CD1c-positive myeloid dendritic cell (primary cell): ENCODE measurements around the gene SERP2.
A peak's percentile ranks its signal among the peaks of the same experiment; 100 is the strongest.
"Not testable (repeated sequence)": the region's sequence is repeated elsewhere in the genome, so short reads cannot be mapped to it uniquely, and the experiment has no call there.

ENCODE experiments used
- DNase-seq: peaks from one replicate; pipeline ENCODE4 v3.0.0-alpha.2; 2016; ENCODE audit errors: extremely low spot score

Gene SERP2

GRCh38 chr13:44373601-44374347 is at the start of gene SERP2:
Gene SERP2, plus strand, starts transcription at chr13:44373824. Its CDS starts 202 bp downstream, at chr13:44374026.
- no peak for DNase-seq

GRCh38 chr13:44326961-44327360 is 46.7 kb upstream of the SERP2 start:
- DNase-seq: no peak

DNA sequence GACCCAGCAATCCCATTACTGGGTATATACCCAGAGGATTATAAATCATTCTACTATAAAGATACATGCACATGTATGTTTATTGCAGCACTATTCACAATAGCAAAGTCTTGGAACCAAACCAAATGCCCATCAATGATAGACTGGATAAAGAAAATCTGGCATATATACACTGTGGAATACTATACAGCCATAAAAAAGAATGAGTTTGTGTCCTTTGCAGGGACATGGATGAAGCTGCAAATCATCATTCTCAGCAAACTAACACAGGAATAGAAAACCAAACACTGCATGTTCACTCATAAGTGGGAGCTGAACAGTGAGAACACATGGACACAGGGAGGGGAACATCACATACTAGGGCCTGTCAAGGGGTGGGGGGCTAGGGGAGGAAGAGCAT is 44.6 kb upstream of the SERP2 start:
- DNase-seq: not testable (repeated sequence)

DNA sequence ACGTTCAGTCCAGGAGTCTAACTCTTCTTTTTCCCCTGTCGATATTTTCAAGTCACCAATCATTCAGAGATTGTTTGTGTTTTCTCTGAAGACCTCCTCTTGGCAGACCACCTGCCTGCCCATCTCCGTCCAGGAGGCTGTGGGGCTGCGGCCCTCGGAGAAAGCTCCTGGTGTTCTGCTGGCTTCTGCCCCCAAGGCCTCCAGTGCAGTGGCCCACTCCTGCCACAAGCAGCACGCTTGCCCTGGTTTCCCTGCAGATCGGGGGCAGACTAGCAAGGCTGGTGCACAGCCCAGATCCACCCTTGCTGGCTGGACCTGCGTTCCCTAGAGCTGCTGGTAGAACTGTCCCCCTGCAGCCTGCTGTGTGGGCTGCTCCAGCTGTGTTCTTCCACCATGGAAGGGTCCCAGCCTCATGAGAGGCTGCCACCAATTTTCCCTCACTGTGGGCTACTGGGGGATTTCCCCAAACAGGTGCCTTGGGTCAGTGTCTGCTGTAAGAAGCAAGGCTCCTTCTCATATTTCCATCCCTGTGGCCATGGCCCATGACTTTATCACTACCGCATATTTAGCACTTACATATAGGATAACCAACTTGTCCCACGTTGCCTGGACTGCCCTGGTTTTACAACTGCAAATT is 43.6 kb upstream of the SERP2 start:
- DNase-seq: no peak

- no peak for DNase-seq
These were observed 42.2 kb upstream of the SERP2 start for GRCh38 chr13:44331446-44331845.

GRCh38 chr13:44331912-44332851 is 41.4 kb upstream of the SERP2 start:
- peak; percentile 22 for DNase-seq

GRCh38 chr13:44333950-44334655 is 39.5 kb upstream of the SERP2 start:
- no peak for DNase-seq

GRCh38 chr13:44334751-44335150 is 38.9 kb upstream of the SERP2 start:
- no peak for DNase-seq

- no peak for DNase-seq
These were observed 36.7 kb upstream of the SERP2 start for GRCh38 chr13:44336934-44337333.

- no peak for DNase-seq
These were observed 36.0 kb upstream of the SERP2 start for GRCh38 chr13:44337581-44337980.

- DNase-seq: no peak
These were observed 33.1 kb upstream of the SERP2 start for GRCh38 chr13:44340508-44340907.

GRCh38 chr13:44342741-44343140 is 30.9 kb upstream of the SERP2 start:
- no peak for DNase-seq

DNA sequence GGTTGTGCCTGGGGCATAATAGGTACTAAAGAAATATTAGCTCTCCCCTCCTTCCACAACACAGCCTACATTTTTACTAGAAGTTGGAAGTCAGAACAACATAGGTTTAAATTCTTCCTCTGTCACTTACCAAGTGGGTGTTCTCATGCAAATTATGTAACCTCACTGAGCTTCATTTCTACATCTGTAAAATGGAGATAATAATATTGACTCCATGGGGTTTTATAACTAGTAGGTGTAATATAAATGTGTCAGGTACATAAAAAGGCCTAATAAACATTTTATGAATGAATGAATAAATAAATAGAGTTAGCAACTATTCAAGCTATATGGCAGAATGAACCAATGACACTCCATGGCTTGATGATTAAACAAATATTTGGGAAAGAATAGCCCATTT is 27.1 kb upstream of the SERP2 start:
- no peak for DNase-seq

- DNase-seq: no peak
These were observed 26.3 kb upstream of the SERP2 start for GRCh38 chr13:44347301-44347700.

DNA sequence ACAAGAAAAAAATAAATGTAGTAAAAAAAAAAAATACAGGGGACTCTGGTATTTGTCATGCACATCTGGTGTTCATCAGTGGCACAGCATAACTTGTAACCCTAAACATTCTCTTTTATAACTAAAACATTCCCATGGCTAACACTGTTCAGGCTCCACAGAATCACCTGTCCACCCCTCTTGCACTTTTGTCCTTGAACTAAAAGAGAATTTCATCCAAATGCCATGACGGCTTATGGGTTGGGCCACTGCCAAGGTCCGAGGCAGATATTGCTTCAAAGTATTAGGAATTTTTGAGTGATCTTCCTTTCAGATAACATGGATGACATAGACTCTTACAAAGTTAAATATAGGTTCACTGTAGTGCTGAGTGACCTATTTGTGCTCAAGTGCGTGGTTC is 25.7 kb upstream of the SERP2 start:
- no peak for DNase-seq

GRCh38 chr13:44350775-44351504 is 22.7 kb upstream of the SERP2 start:
- DNase-seq: no peak

- no peak for DNase-seq
These were observed 22.1 kb upstream of the SERP2 start for GRCh38 chr13:44351505-44351854.

DNA sequence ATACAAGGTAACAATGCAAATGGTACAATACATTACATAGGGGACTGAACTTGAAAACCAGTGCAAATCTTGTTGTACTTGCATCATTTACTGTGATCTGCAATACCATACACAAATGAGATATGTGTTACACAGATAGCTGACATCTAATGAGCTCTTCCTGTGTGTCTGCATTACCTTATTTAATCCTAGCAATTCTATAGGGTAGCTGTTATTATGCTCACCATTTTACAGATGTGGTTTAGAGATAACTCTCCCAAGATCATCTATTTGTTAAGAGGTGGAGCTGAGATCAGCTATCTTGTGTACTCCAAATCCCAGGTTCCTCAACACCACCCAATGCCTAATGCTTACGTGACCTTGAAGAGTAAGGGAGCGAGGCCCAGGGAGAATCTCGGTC is 21.4 kb upstream of the SERP2 start:
- DNase-seq: no peak

- DNase-seq: no peak
These were observed 21.0 kb upstream of the SERP2 start for GRCh38 chr13:44352671-44353070.

- DNase-seq: no peak
These were observed 19.3 kb upstream of the SERP2 start for GRCh38 chr13:44354331-44354730.

DNA sequence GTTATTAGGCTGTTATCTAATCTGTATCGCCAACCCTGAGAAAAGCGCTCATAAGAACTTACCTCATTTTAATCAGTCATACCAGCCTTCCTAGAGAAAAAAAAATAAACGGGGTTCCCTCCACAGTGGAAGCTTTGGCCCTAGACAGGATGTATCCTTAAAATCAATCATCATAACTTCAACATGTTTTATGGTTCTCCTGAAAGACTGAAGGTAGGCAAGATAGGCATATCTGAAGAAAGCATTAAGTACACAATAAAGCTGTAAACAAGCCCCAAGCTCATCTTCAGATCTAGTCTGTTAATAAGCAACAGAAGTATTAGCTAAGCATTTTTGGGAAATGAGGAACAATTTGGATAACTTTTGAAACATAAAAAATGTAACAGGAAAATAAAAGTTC is 18.7 kb upstream of the SERP2 start:
- no peak for DNase-seq
